NCI-H2171 treated with DMSO at 0.1 percent for 48 hours (cell line): ENCODE measurements around the gene PLLP.

ENCODE experiments used
- DNase-seq: peaks from one replicate; lab custom pipeline; 2025; lab: John Stamatoyannopoulos, UW

PLLP gene, protein sequence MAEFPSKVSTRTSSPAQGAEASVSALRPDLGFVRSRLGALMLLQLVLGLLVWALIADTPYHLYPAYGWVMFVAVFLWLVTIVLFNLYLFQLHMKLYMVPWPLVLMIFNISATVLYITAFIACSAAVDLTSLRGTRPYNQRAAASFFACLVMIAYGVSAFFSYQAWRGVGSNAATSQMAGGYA

DNA sequence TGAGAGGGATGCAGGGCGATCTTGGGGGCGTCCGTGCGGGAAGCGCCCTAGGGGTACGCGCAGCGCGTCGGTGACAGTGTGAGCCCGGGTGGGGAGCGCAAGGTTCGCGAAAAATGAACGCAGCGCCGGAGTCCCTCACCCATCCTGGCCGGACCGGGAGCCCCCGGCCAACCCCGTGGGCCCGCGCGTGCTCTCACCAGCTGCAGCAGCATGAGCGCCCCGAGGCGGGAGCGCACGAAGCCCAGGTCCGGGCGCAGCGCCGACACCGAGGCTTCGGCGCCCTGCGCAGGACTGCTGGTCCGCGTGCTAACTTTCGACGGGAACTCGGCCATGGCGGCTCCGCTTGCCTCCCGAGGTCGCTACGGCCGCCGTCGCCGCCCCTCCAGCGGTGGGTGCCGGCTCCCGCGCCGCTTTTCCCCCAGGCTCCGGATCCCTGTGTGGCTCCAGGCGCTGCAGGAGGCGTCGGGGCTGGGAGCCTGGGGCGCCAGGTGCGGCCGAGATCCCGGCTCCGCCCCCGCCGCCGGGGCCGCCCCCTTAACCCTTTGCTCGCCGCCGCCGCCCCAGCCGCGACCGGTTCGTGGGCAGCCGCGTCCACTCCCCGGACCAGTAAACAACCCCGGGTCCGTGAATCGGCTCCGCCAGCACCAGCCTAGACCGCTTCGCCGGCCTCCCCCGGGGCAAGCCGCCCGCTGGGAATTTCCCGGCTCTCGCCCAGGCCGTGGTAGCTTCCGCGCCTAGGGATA is at the start of gene PLLP:
TSS of gene PLLP (minus strand) at position 464 of the 743 bp plus-strand sequence. CDS start at position 332, 132 bp downstream.
- peak; percentile 52 for DNase-seq

DNA sequence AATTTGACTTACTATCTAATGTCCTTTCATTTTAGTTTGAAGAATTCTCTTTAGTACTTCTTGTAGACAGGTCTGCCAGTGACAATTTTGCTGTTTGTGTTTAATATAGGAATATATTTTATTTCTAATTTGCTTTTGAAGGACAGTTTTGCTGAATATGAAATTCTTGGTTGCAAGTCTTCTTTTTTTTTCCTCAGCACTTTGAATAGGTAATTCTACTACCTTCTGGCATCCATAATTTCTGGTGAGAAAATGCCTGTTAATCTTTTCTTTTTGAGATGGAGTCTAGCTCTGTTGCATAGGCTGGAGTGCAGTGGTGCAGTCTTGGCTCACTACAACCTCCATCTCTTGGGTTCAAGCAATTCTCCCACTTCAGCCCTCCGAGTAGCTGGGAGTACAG is 48.9 kb upstream of the PLLP start:
- DNase-seq, result no peak

DNA sequence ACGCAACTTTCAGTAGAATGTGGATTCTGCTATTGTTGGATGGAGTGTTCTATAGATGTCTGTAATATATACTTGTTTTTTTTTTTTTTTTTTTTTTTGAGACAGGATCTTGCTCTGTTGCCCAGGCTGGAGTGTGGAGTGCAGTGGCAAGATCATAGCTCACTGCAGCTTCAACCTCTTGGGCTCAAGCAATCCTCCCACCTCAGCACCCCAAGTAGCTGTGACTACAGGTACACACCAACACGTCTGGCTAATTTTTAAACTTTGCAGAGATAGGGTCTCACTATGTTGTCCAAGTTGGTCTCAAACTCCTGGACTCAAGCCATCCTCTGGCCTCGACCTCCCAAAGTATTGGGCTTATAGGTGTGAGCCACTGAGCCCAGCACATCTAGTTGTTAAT is 46.9 kb upstream of the PLLP start:
- no peak for DNase-seq

DNA sequence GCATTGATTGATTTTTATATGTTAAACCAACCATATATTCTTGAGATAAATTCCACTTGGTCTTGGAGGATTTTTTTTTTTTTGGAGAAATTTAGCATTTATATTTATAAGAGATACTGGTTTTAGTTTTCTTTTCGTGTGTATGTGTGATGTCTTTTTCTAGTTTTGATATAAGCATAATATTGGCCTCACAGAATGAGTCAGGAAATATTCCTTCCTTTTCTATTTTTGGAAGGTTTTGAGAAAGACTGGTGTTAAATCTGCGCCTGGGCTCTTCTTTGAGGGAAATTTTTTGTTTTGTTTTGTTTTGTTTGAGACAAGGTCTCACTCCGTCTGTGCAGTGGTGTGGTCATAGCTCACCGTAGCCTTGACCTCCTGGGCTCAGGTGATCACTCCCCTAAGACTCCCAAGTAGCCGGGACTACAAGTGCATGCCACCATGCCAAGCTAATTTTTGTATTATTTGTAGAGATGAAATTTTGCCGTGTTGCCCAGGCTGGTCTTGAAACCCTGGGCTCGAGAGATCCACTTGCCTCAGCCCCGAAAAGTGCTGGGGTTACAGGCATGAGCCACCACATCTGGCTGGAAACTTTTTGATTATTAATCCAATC is 45.4 kb upstream of the PLLP start:
- no peak for DNase-seq

DNA sequence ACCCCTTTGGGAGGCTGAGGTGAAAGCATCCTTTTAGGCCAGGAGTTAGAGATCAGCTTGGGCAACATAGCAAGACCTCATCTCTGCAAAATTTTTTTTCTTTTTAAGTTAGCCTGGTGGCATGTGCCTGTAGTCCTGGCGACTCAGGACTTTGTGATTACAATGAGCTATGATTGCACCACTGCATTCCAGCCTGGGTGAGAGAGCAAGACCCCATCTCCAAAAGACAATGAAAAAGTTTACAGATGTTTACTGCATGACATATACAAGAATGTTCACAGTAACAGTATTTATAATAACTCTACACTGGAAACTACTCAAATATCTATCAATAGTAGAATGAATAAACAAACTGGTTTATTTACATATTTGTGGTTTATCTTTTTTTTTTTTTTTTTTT is 41.0 kb upstream of the PLLP start:
- no peak for DNase-seq

DNA sequence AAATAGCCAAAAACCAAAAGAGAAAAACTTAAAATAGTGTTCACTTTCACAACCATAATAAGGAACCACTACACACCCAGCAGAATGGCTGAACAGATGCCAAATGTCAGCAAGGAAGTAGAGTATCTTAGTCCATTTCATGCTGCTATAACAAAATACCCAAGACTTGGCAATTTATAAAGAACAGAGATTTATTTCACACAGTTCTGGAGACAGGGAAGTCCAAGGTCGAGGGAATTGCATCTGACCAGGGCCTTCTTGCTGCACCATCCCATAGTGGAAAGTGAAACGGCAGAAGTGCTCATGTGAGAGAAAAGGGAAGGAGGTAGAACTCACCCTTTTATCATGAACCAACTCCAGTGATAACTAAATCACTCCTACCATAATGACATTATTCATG is 40.3 kb upstream of the PLLP start:
- DNase-seq, result no peak

DNA sequence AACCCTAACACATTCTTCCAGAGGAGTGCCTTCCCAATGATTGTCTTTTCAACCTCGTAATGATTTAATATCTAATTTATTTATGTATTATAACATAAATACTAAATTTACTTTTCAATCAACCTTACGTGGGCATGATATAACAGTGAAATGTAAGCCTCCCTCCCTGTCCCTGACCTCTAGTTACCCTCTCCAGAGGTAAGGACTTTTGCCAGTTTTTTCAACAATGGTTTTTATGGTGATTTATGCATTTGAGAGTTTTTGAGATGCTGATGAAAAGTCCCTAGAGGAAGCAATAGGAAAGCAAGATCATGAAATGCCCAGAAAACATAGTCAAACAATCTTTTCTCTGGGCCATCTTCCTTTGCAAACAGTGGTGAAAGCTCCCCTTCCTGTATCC is 35.2 kb upstream of the PLLP start:
- DNase-seq, result no peak

DNA sequence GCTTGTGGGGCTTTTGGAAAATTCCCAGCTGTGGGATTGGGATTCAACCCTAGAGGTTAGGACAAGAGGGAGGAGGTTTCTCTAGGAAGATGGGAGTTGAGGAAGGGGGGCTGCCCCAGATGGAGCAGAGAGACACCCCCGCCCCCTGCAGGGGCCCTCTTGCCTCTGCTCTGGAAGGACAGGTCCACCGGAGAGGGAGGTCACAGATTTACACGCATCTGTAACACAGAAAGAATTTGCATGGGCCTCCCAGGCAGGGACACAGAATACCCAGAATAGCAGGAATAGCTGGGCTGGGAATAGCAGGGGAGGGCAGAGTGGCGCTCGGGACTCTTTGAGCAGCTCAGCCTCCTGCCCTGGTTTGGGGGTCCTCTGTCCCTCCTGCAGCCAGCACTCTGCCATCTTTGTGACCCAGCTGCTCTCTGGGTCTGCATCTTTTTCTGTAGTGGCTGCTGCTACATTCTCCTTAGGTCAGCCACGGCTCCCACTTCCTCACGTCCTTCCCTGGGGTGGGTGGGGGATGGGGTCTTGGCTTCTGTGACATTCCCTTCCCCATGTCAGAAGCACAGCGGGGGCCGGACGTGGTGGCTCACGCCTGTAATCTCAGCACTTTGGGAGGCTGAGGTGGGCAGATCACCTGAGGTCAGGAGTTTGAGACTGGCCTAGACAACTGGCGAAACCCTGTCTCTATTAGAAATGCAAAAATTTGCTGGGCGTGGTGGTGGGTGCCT is 33.9 kb upstream of the PLLP start:
- no peak for DNase-seq

DNA sequence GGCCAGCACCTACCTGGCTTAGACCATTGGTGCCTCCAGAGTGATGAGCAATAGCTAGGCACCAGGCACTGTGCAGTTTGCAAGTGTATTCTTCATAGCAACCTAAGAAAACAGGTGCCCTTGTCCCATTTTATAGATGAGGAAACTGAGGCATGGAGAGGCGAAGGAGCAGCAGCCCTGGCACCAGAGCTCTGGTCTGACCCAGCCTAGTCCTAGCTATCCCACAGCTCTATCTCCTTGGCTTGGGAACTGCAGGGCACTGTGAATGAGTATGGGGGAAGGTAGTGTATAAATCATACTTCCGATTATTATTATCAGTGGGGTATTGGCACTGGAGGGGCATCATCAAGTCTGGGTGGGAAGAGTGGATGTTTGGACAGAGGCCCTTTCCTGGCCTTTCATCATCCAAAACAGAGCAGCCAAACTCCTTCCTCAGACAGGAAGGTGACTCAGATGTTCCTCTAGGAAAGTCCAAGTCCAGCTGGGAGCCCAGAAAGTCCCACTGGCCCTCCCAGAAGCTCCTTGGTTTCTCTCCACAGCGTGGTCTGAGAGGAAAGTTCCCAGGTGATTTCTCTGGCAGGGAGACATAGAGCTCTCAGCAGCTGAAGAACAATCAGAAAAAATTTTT is 32.0 kb upstream of the PLLP start:
- no peak for DNase-seq

DNA sequence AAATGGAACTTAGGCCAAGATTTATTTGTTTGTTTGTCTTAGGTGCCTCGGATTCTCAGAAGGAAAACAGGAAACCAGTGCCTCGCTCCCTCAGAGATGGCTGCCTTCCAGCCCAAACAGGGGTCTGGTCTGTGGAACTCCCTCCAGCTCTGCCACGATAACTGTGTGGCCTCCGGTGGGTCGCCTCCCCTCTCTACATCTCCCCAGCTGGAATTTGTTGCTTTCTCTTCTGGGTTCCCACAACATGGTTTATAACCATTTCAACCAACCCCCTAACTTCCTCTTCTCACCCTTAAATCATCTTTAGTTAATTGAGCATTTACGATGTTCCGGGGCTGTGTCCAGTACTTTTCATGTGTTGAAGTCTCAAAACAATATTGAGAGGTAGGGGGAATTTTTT is 30.9 kb upstream of the PLLP start:
- DNase-seq, result no peak

DNA sequence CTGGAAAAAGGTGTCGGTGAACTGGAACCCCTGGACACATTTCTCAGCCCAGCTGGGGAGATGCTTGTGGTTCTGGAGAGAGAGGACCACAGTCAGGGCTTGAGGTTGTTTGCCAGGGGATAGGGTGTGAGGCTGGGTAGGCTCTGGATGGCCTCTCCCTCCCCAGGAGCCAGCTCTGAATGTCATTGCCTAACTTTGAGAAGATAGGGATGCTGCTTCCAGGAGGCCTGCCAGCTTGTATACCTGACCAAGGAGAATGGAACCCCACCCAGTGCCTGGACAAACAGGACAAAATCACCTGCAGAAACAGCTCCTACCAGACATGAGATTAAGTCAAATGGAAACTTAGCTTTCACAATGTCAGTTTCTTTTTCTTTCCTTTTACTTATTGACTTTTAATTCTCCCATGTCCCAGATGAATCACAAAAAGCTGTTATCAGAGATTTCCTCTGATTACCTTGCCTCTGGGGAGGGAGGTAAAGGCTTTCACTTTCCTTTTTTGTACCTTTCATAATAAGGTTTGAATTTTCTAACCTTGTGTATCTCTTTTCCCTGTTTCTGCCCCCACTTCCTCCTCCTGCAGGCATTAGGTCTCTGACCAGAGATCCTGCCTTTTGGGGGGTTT is 29.8 kb upstream of the PLLP start:
- no peak for DNase-seq

DNA sequence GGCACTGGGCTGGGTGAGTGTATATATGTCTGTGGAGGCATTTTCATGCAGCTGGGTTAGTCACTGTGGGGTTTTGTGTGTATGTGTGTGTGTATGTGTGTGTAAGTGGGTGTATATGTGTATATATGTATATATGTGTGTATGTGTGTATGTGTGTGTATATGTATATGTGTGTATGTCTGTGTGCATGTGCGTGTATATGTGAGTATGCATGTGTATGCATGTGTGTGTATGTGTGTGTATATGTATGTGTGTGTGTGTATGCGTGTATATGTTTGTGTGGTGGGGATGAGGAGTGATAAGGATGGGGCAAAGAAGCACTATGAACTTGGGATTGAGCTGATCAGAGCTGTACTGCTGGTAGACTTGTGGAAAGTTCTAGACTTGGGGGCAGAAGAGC is 29.0 kb upstream of the PLLP start:
- DNase-seq, result no peak

DNA sequence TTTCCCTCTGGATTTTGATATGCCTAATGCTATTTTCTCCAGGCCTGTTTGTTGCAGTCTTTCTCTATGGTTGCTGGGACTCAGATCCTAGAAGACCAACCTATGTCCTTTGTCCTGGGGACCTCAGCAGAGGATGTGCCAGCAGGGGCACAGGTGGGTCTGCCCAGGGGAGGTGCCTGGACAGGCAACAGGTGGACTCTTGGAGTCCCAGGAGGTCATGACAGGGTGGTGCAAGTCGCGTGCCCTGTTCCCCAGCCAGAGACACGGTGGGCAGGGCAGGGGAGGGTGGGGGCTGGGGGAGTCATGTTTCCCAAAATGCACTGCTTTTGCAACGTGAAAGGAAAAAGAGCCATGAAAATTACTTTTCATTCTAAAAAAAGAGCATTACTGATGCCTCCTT is 26.3 kb upstream of the PLLP start:
- no peak for DNase-seq

DNA sequence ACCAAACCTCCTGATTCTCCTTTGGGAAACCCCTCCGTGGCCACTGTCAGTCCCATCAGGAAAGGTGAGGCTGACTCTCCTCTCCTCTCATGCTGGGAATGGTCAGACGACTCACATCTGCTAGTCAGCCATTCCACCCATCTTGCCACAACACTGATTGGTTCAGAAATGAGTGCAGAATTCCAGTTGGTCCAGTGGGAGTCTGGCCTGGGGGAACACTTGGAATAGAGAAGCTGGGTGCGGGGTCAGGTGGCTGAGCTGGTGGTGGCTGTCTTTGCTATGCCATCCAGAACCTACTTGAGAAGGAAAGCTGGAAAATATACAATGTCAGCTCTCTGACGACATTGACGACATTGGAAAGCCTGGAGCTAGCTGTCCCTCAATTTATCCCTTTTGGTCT is 23.6 kb upstream of the PLLP start:
- DNase-seq, result no peak

DNA sequence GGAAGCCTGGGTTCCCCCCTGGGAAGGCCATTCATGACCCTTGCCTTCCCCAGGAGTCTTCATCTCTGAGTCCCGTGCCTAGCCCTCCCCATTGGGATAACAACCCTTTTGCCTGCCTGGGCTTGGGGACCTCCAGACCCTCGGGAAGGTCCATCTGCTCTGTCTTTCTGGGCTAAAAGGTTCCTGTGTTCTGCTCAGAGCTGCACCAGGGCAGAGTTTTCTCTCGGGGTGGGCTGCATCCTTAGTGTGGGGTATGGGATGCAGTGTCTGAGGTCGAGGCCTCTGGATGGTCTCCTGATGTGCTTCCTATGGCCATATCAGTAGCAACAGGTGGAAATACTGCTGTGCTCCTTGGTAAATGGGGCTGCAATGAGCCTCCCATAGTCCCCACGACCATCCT is 22.9 kb upstream of the PLLP start:
- no peak for DNase-seq

DNA sequence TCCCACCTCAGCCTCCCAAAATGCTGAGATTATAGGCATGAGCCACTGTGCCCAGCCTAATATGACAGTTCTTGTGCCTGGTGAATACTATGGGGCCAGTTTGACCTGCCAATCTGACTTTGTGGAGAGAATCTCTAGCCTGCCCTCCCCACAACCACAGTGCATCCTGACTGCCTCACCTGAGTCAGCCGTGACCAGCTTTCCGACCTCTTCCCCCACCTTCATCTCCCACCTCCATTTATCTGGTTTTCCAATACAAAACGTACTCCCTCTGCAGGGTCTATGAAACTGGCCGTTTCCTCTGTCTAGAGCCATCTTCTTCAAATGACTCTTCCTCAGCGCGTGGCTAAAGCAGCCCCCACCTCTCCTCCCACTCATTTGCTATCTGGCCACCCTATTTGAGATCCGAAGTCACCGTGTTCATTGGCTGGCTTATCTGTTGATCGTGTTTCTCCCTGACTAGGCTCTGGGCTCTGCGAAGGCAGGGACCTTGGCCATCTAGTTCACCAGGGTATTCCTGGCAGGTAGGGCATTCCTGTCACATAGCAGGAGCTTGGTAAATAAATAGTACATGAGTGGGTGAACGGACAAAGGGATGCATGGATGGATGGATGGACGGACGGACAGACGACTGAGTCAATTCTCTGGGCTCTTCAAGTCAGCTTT is 22.3 kb upstream of the PLLP start:
- no peak for DNase-seq

DNA sequence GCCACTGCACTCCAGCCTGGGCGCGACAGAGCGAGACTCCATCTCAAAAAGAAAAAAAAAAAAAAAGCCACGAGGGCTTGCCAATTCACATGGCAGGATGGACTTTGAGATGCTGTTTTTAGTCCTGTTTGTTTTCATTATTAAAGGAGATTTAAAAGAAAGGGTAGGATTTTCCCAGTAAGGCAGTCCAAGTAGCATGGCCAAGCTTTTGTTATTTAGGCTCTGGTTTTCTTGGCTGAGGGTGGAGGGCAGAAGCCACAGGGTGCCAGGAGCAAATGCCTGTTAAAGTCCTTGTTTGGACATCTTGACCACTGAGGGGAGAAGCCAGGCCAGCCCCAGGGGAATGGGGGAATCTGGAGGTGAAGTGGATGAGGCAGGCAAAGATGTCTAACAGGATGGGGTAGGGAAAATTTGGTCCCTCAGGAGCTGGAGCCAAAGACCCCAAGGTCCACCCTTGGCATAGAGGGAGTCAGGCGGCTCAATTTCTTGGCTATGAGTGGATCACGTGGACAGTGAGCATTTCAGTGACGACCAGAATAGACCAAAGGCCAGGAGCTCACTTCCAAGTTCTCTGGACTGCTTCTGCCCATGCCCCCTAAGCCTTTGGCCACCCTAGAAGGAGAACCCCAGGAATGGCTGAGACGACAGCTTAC is 20.8 kb upstream of the PLLP start:
- DNase-seq, result no peak

DNA sequence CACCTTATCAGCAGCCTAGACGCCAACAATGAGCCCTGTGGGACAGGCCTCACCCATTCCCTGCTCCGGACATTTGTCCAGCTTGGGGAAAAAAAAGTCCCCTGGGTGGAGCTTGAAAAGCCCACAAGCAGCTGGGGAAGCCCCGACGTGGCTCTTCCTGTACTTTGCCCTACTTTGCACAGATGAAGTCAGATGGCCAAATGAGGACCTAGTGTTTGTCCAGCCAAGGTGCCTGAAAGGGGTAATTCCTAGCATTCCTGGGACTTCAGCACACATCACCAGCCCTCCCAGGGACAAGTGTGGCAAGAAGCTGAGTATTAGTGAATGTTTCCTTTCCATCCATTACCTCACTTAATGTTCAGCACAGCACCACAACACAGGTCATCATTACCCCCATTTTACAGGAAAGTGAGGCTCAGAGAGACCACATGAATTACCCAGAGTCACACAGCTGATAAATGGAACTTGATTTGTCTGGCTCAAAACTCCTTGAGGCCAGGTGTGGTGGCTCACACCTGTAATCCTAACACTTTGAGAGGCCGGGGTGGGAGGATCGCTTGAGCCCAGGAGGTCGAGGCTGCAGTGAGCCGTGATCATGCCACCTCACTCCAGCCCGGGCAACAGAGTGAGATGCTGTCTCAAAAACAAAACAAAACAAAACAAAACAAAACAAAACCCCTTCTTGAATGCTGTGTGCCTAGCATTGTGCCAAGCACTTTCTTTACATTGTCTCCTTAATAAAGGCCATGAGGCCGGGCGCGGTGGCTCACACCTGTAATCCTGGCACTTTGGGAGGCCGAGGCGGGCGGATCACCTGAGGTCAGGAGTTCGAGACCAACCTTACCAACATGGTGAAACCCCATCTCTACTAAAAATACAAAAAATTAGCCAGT is 19.9 kb upstream of the PLLP start:
- no peak for DNase-seq

DNA sequence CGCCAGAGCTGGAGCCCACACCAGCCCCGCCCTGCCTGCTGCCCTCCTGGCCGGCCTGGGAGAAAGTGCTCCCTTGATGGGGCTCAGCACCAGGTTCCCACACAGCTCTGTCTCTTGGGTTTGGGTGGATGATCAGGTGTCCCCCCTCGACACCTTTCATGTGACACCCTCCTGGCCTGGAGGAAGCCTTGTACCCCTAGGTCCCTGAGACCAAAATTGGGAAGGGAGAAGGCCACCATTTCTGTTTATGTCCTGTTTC is 19.4 kb upstream of the PLLP start:
- no peak for DNase-seq
